Measurements from ENCODE around the gene CD84.

GRCh38 chr1:160548183-160548582 lies 31.1 kb downstream of the CD84 start:
- TF ChIP-seq CTCF (IDR thresholded peaks at IDR 0.05), result no peak
- TF ChIP-seq POLR2A (IDR thresholded peaks at IDR 0.05), result no peak

Measured in prostate gland (tissue), 2 donors.